Nucleus accumbens (tissue), 56 donors: ENCODE measurements around the gene SUMO3.
A peak's percentile ranks its signal among the peaks of the same experiment; 100 is the strongest.

Experiments
- DNase-seq, 56 donors: peaks; one replicate each; lab custom pipeline; 2025; lab: John Stamatoyannopoulos, UW

The SUMO3 gene

GRCh38 chr21:44817914-44818639, at the start of gene SUMO3:
TSS of gene SUMO3 (minus strand) at chr21:44818062. CDS start at chr21:44817968, 94 bp downstream.
- DNase-seq = peak in 49 of 56 donors; percentile 22 to 88 (median 66)

- no peak for DNase-seq
Measured at GRCh38 chr21:44867464-44867863, 49.6 kb upstream of the SUMO3 start.

DNA sequence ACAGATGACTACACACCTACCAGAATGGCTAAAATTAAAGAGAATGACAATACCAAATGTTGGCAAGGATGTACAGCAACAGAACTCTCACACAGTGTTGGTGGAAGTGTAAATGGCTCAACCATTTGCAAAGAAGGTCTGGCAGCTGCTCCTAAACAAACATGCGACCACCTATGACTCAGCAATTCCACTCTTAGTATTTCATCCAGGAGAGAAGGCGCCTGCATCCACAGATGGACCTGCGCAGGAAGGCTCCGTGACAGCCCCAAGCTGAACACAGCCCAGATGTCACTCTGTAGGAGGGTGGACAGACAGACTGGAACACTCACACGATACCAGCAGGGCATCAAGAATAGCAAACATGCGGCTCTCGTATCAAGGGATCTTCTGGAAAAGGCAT, 48.9 kb upstream of the SUMO3 start:
- no peak for DNase-seq

GRCh38 chr21:44865561-44866280, 47.9 kb upstream of the SUMO3 start:
- peak in 1 of 56 donors; percentile 14 for DNase-seq

GRCh38 chr21:44862869-44863685, 45.2 kb upstream of the SUMO3 start:
- no peak for DNase-seq

- no peak for DNase-seq
Measured at GRCh38 chr21:44858791-44859190, 40.9 kb upstream of the SUMO3 start.

DNA sequence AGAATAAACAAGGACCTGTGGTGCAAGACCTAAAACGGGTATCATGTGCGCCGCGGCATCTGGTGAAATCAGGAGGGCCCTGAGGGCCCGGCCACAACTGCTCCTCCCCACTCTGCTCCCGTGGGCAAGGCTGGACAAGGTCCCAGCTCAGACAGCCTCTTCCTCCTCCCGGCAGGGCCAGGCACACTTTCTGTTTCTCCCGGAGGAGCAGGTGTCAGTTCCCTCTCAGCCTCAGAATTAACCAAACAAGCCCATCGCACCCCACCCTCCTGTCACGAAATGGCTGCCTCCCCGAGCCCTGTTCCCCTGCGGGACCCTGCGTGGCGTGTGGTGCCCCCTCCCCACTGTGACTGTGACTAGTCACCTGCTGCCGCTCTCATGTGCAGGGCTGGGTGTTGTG, 40.4 kb upstream of the SUMO3 start:
- no peak for DNase-seq

- DNase-seq = no peak
Measured at GRCh38 chr21:44857127-44857892, 39.4 kb upstream of the SUMO3 start.

GRCh38 chr21:44856131-44856530, 38.3 kb upstream of the SUMO3 start:
- no peak for DNase-seq

DNA sequence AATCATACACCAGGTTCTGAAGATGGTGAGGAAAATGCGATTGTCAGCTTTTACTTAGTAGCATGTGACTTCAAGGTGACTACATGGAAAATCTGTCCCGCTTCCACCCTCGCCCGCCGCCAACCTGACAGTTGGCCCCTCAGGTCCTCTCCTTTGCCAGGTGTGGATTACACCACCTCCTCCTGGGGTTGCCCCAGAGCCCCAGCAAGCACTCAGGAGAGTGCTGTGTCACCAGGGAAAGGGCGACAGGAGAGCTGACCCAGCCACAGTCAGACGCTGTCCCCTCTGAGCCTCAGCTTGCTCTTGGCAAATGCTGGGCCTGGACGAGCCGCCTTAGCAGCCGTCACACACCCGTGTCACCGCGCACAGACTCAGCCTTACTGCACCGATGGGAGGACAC, 37.7 kb upstream of the SUMO3 start:
- no peak for DNase-seq

DNA sequence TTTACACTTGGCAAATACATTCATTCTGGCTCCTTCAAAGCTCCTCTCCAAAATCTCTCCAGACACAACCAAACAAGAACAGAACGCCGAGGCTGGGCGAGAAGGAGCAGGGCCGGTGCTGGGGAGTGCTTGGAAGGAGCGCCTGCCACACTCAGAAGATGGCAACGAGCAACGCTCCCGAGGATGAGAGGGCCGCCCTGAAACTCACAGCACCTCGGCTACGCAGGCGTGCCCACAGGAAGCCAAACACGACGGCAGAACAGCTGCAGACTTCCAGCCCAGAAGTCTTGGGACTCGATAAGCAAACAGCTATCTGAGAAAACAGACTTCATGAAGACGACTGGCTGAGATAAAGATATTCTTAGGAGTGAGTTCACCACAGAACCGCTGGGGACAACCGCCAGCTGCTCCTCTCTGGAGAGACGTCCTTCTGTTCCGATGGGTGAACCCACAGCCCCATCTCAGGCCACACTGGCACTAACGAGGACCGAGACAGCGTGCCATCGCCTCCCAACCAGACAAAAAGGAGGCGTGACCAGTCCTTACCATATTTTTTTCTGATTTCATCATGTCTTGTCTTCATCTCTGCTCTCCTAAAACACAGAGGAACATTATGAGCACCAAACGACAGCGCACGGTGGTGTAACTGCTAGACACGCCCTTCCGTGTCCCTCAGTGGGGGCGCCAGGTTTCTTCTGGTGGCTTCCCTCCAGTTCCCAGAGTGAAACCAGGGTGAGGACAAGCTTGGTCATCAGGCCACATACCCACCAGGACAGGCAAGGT, 37.0 kb upstream of the SUMO3 start:
- no peak for DNase-seq

DNA sequence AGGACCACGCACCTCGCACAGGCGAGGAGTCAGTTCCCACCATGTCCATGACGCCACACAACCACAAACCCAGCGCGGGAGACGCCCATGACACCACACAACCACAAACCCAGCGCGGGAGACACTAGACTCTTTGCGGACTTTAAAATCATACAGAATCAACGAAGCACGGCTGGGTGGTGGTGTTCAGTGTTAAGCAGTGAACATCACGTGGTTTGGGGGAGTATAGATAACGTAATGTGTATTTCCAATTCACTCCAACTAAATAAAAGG, 36.5 kb upstream of the SUMO3 start:
- DNase-seq = no peak

DNA sequence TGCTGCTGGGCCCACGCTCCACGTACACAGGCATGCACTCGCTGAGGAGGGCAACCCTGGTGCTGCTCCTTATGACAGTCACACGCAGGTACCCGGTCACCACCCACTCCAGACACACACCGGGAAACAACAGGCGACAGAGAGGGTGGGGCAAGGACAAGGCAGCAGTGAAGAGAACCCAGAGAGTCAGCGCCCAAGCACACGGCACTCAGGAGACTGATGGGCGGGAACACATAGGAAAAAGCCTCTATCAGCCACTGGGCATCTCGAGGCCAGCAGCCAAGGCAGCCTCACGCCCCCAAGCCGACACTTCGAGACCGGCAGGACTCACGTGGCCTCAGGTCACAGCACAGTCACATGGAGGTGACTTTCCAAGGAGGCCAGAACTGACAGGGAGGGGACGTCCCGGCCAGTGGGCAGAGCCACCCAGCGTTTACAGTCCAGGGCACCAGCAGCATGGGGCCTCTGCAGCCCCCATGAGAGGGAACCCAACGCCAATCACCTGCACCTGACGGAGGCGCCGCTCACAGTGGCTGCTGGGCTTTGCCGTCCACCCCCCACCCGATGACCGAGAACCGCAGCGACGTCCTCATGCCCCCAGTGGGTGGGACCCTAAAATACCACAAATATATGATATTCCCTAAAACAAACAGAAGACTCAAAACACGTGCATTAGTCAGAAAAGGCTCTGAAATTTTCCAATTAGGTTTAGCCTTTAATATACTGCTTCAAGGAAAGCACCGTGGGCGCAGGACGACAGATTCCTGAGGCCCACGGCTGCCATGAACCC, 35.9 kb upstream of the SUMO3 start:
- DNase-seq = no peak

GRCh38 chr21:44850905-44851657, 33.2 kb upstream of the SUMO3 start:
- no peak for DNase-seq

GRCh38 chr21:44850208-44850800, 32.4 kb upstream of the SUMO3 start:
- DNase-seq = no peak

DNA sequence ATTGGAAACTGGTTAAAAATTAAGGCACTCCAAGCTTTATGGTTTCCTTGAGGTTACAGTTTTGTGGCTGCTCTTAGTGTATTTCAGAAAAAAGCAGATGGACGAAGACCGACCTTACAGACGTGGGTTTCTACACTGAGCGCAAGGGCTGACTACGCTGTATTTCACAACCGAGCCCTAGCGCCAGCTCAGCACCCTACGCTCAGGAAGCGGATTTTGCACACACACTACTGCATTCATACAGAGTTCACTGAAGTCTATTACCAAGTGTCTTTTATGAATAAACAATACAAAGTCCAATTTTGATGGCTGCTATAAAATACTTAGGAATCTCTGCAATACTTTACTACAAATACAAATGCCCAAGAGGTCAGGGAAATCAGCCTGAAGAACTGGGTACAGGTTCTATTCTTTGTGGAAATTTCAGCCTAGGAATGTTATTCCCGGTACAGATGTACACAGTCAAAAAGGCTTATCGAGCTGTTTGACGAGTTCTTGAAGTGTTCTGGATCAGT, 31.8 kb upstream of the SUMO3 start:
- no peak for DNase-seq

DNA sequence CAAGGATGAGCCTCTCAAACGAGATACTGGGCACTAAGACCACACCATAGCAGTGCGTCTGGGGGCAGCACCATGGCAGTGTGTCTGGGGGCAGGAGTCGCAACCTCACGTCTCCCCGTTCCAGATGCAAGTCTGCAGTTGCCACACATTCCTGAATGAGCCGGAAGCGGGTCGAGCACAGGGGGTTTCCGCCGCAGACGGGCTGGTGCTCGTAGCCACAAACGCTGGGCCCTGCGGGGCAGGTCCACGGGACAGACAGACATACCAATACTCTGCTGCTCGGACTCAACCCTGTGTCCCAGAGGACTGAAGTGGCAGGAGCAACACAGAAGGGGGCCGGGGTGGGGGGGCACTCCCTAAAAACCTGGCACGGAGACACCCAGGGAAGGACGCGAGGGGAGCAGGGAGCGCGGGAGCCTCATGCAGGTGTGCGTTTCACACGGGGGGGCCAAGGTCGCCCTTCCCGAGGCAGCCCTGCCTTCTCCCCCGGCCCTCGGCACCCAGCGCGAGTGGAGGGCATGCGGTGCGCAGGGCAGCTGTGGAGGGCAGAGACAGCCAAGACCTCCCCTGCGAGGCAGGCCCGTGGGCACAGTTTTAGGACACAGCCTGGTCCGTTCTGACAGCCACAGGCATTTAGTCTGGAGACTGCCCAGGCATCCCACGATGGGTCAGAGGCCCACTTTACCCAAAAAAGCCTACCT, 31.1 kb upstream of the SUMO3 start:
- DNase-seq = no peak
